Endometrium (tissue), 2 donors: ENCODE results near the gene FRMD1.

Experiments used
- FAIRE-seq: peaks from 2 replicates; lab custom pipeline; 2012; peaks lifted over from hg19 to GRCh38; lab: Jason Lieb, UNC
- donor health status: control.
- donor health status: control.

Gene FRMD1

DNA sequence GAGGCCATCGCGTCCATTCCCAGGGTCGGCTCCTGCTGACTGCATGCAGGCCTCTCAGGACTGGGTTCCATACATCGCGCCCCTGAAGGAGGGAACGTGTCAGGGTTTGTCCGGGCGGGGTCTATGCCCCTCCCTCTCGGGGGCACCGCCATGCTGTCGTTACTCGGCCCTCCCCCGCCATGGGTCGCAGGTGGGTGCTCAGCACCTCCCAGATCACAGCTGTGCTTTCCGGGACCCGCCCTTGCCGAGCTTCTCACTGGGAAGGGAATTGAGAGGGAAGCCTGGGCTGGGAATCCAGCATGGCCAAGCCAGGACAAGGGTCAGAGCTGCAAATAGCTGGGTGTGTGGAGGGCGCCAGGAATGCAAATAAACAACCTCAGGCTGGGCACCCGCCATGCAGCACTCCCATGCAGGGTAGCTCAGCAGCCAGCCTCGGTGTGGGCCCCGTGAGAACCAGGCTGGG, at the start of gene FRMD1:
FRMD1 (minus strand) TSS at position 270 of the 463 bp plus-strand sequence; CDS start at position 152, 118 bp downstream.
- no peak for FAIRE-seq

DNA sequence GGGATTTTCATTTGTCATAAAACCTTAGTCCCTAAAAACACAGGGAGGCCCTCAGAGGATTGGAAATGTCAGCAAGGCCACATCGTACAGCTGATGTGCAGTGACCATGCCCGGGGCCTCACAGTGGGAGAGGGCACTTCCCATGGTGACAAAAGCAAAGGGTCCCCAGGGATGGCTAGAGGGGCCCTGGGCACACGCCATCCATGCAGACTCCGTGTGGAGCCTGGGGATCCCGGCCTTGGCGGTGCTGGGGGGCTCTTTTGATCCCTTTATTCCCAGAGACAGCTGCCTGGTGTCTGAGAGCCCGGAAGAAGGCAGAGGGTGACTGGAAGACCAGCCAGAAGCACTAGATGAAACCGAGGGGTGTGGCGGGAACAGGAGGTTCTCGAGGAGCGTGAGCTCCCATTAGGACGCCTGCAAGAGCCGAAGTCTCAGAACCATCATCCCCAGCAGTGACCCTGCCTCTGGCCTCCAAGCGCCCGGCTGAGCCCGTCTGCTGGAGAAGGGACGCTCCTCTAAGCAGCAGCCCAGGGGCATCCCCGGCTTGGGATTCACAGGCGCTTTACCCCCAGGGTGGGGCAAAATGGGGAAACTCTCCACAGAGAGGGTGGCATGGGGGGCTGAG, 49.1 kb upstream of the FRMD1 start:
- no peak for FAIRE-seq

DNA sequence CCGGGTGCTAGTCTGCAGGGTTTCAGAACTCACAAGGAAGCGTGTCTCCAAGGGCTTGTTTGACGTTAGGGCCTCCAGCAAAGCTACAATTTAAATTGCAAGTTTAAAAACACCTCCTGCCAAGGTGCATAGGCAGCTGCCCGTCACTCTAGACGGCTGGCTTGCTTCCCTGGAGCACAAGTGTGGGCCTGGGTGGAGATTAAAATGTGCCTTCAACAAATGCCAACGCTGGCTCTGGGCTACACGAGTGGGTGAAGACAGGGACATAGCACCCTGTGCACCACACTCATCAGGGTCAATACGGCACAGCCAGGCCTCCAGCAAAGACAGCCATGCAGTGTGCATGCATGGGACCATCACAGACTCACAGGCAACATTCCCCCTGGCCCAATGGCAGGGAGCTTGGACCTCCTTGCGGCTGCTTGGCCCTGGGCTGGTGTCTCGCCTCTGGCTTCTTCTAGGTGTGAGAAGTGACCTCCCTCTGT, 48.4 kb upstream of the FRMD1 start:
- FAIRE-seq = no peak

DNA sequence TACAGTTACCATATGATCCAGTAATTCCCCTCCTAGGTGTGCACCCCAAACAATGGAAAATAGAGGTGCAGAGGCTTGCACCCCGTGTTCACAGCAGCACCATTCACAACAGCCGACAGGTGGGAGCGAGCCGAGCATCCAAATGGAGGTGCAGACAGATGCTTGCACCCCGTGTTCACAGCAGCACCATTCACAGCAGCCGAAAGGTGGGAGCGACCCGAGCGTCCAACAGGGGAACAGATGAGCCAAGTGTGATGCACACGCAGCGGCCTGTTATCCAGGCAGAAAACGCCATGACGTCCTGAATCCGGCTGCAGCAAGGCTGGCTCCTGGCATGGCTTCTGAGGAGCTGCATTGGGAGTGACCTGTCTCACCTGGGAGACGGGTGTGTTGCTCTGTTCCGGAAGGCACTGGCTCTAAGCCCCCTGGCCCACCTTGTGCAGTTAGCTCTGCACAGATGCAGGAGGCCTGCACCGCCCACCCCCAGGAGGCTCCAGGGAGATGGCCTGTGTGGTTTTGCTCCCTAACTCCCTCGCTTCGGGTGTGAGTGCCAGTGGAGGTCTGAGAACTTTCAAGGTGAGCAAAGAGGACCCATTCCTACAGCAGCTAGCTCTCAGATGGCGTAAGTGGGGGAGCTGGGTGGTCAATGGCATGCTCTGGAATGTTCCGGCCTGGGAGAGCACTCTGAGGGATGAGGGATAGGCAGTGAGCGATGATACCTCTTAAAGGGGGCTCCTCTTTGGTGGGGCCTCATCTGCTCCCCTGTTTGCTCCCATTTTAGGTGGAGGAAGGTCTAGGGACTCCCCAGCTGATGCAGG, 47.8 kb upstream of the FRMD1 start:
- FAIRE-seq = no peak

DNA sequence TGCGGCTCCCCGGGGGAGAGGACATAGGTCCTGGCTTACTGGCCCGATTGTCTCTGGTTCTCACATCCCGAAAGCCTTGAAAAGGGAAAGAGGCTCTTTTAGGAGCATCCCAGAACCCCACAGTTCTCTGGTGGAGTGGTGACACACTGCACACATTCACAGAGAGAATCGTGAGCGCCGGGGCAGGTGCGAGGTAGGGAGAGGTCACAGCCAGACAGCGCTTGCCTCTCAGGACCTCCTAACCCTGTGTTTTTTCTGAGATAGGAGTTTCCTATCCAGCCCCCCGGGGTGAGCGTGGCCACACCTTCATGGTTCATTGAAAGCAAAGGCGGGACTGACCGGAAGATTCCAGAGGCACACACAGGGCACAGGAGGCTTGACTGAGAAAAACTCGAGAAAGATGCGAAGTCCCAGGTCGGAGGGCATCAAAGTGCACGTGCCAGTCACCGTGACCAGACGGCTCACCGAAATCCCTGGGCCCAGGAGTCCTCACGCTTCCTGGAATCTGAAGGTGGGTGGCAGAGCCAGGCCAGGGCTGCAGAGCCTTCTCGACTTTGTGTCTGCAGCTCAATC, 46.5 kb upstream of the FRMD1 start:
- FAIRE-seq = no peak

DNA sequence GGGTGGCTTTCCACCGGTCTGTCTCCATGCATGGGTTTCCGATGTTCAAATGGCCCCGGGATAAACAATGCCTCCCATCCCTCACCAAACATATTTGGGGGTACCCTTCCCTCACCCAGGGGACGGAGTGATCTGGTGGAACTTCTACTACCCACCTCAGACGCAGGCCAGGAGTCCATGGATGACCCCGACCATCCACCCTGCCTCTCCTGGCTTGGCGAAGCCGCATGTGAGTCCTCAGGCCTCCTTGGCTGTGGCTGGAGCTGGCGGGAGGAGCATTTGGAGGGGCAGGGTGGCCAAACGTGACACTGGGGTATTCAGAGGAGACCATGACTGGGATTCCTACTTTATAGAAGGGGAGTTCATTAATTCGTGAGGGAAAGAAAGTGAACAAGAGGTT, 45.9 kb upstream of the FRMD1 start:
- FAIRE-seq = no peak

DNA sequence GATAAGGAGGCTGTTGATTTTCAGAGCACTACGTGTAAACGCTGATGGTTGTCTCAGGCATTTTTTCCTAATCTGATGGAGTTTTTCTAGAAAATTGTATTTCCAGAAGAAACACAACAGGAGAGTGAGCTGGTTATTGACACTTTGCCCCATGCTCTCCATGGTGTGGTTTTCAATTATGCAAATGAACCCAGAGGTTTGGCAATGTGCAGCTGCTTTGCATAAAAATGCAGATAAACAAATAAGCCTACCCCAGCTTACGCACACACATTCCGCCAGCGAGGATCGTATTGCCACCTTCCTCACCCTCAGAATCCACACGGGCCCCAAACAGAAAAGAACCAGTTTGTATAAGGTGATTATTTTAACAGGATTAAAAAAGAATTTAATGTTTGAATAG, 45.1 kb upstream of the FRMD1 start:
- FAIRE-seq = no peak

DNA sequence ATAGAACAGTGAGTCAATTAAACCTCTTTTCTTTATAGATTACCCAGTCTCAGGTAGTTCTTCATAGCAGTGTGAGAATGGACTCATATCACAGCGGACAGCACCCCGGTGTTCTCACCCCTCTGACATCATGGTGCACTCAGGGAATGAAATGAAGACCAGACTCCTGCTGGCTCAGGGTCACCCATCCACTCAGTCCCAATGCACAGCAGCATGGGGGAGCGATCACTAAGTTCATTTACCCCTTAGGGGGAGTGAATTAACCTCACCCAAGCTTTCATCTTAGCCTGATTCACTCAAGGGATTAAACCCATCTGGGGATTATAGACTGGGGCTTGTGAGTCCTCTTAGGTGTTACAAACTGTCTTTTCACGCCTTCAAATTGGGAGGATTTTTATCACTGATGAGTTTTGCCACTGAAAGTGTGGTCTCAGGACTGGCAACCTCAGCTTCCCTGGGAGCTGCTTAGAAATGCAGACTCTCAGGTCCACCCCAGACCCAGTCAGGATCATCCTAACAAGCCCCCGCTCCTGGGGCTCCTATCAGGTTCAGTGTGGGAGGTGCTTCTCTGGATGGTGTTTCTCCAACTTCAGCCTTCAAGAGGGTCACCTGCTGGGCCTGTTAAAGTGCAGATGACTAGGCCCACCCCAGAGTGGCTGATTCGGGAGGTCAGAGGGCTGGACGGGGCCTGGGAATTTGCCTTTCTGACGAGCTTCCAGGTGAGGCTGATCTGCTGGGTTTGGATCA, 44.3 kb upstream of the FRMD1 start:
- no peak for FAIRE-seq

DNA sequence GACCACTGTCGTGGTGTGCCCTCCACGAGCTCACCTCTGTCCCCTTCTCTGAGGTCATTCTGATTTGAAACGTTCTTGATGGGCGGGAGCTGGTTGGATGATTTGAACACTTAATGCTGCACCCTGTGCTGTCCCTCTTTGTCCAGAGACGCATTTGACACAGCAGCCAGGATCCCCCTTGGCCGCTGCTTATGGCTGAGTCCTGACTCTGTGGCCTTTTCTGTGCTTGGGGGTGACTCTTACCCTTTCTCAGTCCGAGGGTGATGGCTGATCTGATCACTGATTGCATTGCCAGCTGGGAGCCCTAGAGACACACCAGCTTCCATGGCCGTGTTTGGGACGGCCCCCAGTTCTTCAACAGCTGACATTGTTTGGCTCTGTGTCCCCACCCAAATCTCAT, 43.5 kb upstream of the FRMD1 start:
- FAIRE-seq = no peak

DNA sequence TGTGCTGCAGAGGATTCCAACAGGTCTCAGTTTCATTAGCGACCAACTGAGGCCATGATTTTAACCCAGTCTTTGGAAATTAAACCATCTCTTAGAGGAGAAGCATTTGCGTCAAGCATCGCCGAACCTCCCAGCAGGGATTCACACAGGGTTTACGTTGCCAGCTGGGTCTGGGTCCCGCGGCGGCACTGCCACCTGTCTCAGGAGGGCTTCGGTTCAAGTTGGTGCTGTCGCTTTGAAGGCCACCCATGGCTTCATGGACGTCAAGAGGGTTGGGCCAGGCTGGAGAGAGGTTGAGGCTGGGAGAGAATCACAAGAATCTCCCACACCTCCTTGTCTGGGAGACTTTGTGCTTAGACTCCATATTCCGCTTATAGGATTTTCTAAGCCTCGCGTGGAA, 43.0 kb upstream of the FRMD1 start:
- FAIRE-seq = no peak

DNA sequence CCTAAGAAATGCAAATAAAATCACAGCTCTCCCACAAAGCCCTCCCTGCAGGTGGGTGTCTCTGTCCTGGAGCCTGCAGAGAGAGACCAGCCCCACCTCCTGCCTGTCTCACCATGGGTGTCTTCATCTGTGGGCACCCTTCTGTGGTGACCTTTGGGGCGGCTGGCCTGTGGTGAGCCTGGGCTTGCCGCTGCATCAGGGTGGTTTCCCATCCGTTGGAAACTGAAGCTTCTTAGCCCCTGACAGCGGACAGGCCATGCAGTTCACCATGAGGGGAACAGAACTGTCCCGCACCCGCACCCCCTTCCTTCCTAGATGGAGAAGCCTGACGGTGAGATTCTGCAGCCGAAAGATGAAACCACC, 42.3 kb upstream of the FRMD1 start:
- FAIRE-seq = no peak

DNA sequence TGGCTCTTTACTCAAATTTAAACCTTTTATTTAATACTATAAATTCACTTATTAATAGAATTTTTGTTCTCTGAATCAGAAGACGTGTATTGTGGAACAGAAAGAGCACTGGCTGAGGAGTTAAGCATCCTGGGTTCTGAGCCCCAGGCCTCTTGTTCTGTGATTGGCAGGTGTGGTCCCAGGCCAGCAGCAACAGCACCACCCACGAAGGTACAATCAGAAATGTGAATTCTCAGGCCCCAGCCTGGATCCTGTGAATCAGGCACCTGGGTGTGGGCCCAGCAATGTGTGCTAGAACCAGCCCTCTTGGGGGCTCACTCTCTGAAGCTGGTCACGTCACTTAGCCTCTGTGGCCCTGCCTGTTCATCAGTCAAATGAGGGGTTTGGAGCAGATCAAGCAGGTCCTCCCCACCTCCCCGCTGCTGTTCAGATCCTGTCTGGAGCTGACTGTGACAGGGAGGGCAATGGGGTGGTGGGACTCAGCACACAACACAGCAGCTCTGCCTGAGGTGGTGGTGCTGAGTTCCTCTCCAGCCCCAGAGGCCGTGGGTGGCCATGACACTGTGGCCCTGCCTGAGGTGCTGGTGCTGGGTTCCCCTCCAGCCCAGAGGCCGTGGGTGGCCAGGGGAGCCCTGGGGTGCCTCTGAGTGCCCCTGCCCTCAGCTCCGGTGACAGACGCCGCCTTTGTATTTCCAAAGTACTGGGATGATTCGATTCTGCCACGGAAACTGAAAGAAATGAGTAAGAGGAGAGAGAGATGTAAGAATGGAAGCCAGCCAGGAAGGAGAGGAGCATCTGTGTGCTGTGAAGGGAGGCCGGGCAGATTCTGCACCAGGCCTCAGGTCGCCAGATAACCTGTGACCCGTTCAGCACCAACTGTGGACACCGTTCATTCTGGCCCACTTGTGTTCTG, 41.6 kb upstream of the FRMD1 start:
- no peak for FAIRE-seq

DNA sequence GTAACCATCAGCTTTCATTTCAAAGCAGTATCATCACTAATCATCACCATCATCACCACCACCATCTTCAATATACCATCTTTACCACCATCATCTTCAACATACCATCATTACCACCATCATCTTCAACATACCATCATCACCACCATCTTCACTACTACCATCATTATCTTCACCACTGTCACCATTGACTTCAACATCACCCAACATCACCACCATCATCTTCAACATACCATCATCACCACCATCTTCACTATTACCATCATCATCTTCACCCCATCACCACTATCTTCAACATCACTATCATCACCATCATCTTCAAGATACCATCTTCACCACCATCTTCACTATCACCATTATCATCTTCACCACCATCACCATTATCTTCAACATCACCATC, 40.5 kb upstream of the FRMD1 start:
- no peak for FAIRE-seq

DNA sequence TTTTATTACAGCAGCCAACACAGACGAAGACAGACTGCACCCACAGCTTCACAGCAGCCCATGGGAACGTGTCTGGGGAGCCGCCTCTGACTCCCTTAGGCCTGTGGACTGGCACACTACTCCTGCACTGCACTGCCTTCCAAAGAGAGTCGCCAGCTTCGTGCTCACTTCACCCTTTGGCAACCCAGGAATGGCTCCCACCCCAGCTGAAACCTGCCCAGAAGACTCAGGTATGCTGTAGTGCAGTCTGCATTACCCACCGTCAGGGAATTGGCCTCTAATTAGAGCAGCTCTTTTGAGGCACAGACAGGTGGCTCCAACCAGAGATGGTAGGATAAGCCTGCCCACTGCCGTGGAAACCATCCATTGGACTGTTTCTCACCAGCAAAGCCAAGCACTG, 39.9 kb upstream of the FRMD1 start:
- FAIRE-seq = no peak

DNA sequence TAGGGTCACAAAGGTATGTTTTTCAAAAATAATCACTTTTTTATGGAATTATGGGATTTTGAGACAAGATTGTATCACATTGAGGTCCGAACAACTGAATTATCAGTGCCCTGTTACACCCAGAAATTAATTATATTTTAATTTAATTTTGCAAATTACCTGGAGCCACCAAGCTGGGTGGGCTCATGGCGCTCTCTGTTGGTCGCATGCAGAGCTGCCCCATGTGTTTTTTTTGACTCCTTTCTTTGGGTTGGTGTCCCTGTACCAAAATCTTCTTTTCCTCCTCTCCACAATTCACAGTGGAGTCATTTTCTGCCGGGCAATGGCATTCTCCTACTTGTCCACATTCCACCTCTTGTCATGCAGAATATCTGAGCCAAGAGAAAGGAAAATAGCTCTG, 38.9 kb upstream of the FRMD1 start:
- no peak for FAIRE-seq

DNA sequence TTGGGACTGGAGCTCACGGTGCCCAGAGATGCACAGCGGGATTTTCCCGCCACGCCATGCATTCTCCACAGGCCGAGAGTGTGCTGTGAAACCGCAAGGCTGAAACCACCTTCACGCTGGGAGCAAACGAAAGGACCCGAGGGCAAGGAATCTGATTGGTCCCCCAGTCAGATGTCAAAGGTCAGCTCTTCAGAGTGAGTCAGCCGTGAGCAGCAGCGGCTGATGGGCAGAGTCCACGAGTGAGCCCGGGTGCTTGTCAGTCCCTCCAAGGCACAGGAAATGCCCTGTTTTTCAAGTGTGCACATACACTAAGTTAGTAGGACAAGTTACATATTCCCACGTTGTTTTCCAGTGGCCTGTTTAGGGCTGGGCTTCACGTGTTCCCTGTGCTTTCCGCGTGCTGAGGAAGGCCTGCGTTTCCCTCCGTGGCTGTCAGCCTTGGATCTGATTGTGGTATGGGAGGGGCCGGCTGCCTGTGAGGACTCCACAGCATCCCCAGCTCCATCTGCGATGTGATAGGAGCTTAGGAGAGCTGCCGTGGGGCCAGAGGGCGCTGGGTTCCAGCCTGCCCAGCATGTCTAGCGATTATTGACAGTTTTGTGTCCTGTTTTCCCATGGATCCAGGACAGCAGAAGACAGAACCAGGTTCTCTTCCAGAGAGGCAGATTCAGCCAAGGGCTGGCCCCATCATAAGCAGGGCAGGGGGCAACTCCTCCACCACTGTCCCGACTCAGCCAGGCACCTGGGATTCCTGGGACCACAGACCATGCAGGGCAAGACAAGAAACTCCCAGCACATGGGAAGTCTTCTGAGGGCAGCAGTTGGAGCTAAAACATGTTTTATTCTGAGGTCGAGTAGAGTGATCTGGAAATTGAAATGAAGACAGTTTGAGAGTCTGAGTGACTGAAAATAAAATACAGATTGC, 38.2 kb upstream of the FRMD1 start:
- no peak for FAIRE-seq

DNA sequence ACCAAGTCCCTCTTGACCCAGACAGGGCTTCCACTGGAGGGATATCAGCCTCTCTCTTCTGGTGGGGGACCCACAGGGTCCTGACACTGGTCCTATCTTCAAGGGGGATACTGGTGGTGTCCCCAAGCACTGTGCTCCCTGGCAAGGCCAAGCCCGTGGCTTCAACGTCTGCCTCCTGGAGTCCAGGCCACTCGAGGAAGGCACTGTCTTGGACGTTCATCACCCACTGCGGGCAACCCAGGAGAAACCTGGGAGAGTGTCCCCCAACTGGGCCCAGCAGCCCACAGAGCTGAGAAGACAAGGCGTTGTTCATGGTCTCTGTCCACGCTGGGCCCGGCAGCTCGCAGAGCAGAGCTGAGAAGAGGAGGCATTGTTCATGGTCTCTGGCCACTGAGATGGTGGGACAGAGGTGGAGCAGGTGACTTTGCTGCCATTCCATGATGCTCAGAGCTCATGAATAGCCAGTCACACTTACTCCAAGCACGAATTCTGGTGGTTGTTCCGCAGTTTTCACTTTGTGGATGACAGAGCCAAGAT, 37.5 kb upstream of the FRMD1 start:
- FAIRE-seq = no peak

DNA sequence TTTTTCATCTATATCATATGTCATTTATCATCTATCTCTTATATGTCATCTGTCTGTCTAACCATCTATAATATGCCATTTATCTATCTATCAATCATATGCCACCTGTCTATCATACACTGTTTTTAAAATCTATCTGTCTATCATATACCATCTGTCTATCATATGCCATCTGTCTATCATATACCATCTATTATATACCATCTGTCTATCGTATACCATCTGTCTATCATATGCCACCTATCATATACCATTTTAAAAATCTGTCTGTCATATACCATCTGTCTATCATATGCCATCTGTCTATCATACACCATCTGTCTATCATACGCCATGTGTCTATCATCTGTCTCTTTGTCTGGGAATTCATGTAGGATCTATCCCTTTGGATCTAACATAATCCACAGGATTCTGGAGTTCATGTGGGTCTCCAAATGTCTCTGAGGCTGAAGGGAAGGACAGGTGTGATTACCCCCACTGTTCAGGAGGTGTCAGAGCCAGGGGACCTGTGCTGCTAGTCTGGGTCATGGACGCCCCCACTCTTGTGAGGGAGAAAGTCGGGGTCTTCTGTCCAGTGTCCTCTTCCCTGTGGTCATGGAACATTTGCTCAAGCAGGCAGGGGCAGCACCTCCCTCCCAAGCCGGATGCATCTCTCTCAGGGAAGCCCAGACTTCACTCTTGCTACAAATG, 36.9 kb upstream of the FRMD1 start:
- no peak for FAIRE-seq

DNA sequence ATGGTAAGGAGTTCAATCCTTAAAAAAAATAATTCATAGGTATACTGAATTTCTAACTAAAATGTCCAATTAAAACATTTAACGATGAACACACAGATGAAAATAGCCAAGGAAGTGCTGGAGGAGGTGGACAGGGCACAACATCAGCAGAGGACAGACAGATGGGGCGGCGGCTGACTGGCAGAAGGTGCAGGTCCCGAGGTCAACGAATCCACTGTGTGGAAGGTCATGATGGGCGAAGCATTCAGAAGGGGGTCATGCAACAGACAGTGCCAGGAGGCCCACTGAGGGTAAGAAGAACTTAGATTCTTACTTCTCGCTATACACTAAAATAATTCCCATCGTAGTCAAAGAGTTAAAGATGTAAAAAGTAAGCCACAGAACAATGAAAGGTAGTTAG, 34.2 kb upstream of the FRMD1 start:
- no peak for FAIRE-seq

DNA sequence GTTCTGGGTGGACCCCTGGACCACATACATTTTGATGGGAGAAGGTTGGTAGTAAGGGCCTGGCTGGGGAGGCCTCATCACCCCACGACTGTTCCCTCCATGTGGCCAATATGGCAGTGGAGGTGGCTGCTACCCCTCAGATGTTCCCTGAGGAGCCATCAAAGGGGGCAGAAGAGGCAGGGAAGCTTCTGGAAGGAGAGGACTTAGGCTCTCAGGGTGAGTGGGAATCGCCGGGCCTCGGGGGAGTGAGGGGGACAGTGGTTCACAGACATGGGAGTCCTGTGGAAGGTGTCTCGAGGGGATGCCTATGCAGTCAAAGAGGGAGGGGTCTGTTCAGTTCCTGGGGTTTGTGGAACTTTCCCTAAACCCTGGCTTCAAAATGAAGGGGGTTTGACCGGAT, 32.9 kb upstream of the FRMD1 start:
- no peak for FAIRE-seq
